Measurements from ENCODE around the gene PIANP.

PIANP gene

GRCh38 chr12:6666211-6666610 is 34.4 kb downstream of the PIANP start:
- no peak for DNase-seq

- DNase-seq, result no peak
These were observed 35.7 kb downstream of the PIANP start for GRCh38 chr12:6664902-6665301.

GRCh38 chr12:6662906-6663742 is 37.5 kb downstream of the PIANP start, which contains the start of gene ING4:
Gene ING4, minus strand, starts transcription at chr12:6663119. Its CDS starts 18 bp downstream, at chr12:6663101.
- peak; percentile 90 for DNase-seq

GRCh38 chr12:6662602-6662905 is 38.1 kb downstream of the PIANP start:
- DNase-seq, result no peak

- DNase-seq, result no peak
These were observed 46.6 kb downstream of the PIANP start for GRCh38 chr12:6653987-6654386.

GRCh38 chr12:6653342-6653741 is 47.3 kb downstream of the PIANP start:
- DNase-seq, result no peak

GRCh38 chr12:6652391-6652790 is 48.2 kb downstream of the PIANP start:
- DNase-seq, result no peak

GRCh38 chr12:6650832-6651231 is 49.8 kb downstream of the PIANP start:
- no peak for DNase-seq

- peak; percentile 54 for DNase-seq
These were observed 53.5 kb downstream of the PIANP start, which contains the start of gene ACRBP for GRCh38 chr12:6647083-6647604. Gene ACRBP, minus strand, starts transcription at chr12:6647432. Its CDS starts 66 bp downstream, at chr12:6647366.

GRCh38 chr12:6646276-6647082 is 54.1 kb downstream of the PIANP start:
- DNase-seq, result no peak

- DNase-seq, result no peak
These were observed 55.7 kb downstream of the PIANP start for GRCh38 chr12:6644903-6645302.

- no peak for DNase-seq
These were observed 56.4 kb downstream of the PIANP start for GRCh38 chr12:6644257-6644596.

Data from activated CD4-positive, CD25-positive, alpha-beta regulatory T cell treated with anti-CD3 and anti-CD28 coated beads, Interleukin-2, amount 50 U/mL, for 72 hours (primary cell).